Spleen (tissue), 11 donors: ENCODE data around the gene MYL11. TPM values are rescaled to one million over a fixed set of nuclear protein-coding genes. Genes with fewer than 3 reads are reported as not detected.

Experiments
- DNase-seq: peaks from one replicate; pipeline ENCODE4 v3.0.0-alpha.2; 2020
- H3K27ac ChIP-seq, 8 donors: fragments of 200-600 bp; sonication (generic) in 7 of 8; 1 replicate in 4 of 8; 2 replicates in 4 of 8; pipeline versions ENCODE4 v1.5.0 to v1.8.0; 2016 to 2021; ENCODE audit warnings: inconsistent platforms in 4 of 8, mild to moderate bottlenecking in 4 of 8, moderate library complexity in 1 of 8
- H3K27me3 ChIP-seq, 7 donors: fragments of 200-600 bp; sonication (generic) in 6 of 7; replicated peaks in 1 of 7; 1 replicate in 4 of 7; 2 replicates in 3 of 7; pipeline versions ENCODE4 v1.5.0 to v1.8.0; 2016 to 2021; ENCODE audit warnings: inconsistent platforms in 3 of 7, mild to moderate bottlenecking in 1 of 7
- H3K36me3 ChIP-seq, 6 donors: fragments of 200-600 bp; sonication (generic) in 5 of 6; 1 replicate in 4 of 6; 2 replicates in 2 of 6; pipeline versions ENCODE4 v1.5.0 to v1.8.0; 2016 to 2021; ENCODE audit warnings: inconsistent platforms in 2 of 6
- H3K4me1 ChIP-seq, 6 donors: fragments of 200-600 bp; sonication (generic) in 5 of 6; 1 replicate in 3 of 6; 2 replicates in 3 of 6; pipeline versions ENCODE4 v1.5.0 to v1.8.0; 2016 to 2021; ENCODE audit warnings: inconsistent platforms in 3 of 6
- H3K4me3 ChIP-seq, 8 donors: fragments of 200-600 bp; sonication (generic) in 7 of 8; 1 replicate in 4 of 8; 2 replicates in 4 of 8; pipeline versions ENCODE4 v1.5.0 to v1.8.0; 2016 to 2021; ENCODE audit warnings: inconsistent platforms in 4 of 8, mild to moderate bottlenecking in 4 of 8, moderate library complexity in 2 of 8
- H3K9me3 ChIP-seq, 8 donors: fragments of 200-600 bp; sonication (generic) in 7 of 8; 1 replicate in 4 of 8; 2 replicates in 4 of 8; pipeline versions ENCODE4 v1.5.0 to v1.8.0; 2016 to 2021; ENCODE audit warnings: inconsistent platforms in 4 of 8
- CTCF ChIP-seq, 11 experiments: fragments of 200-600 bp in 7 of 11; fragments of 450-650 bp in 4 of 11; sonication (generic) in 4 of 11; IDR thresholded peaks in 8 of 11; conservative IDR thresholded peaks in 3 of 11; 1 replicate in 7 of 11; 2 replicates in 4 of 11; pipeline versions ENCODE4 v1.4.0 to v1.8.0; 2016 to 2021; ENCODE audit warnings: antibody characterized with exemption in 11 of 11, inconsistent platforms in 4 of 11, mild to moderate bottlenecking in 1 of 11
- POLR2A ChIP-seq, 3 donors: fragments of 450-650 bp; IDR thresholded peaks; one replicate each; pipeline ENCODE4 v1.5.1; 2017; ENCODE audit warnings: antibody characterized with exemption in 3 of 3, mild to moderate bottlenecking in 1 of 3
- POLR2AphosphoS5 ChIP-seq, 3 donors: sonication (generic); formaldehyde crosslinking; IDR thresholded peaks; one replicate each; pipeline ENCODE4 v1.5.1; 2017; ENCODE audit warnings: antibody characterized with exemption in 3 of 3
- WGBS, 5 donors: extraction: QIAGEN DNeasy Blood & Tissue Kit in 3 of 5; methylation state at CpG; one replicate each; pipeline versions ENCODE4 v1.1.5 to v1.1.7; 2013 to 2018; 5-methylcytosine and 5-hydroxymethylcytosine counted together
- intact Hi-C: fragments of 100-400 bp; cut with DNase I; formaldehyde crosslinking; loops from one replicate; pipeline ENCODE4 v1.15.0; 2023; ENCODE audit warnings: low total_unique reads
- polyA plus RNA-seq, 3 donors: library from polyadenylated mRNA; stranded (reverse); fragments of 200-250 nt; gene quantifications; one replicate each; pipeline ENCODE4 v1.2.1, GENCODE V29; 2013
- total RNA-seq, 7 donors: library from RNA; depleted of rRNA in 3 of 7; stranded (reverse); fragments of >200 nt in 3 of 7; fragmentation: NEBNext Ultra II Directional in 4 of 7; extraction: Animal tissue kit (Norgen Biotek cat#: 25700) in 4 of 7; gene quantifications; one replicate each; pipeline versions ENCODE4 v1.1.0 to v1.2.1, GENCODE V29; 2016 to 2021
- donor health status: healthy with polysubstance abuse.
- donor health status: DM: no; HTN: no; CAD: no; lungs with moderate emphysema.
- donor health status: DM: no; HTN: no; CAD: no.
- donor health status: Bipolar disorder and iron deficiency.
- donor health status: healthy.
- donor health status: DM: no; HTN: no; CAD: no.
- donor health status: DM: yes; HTN: yes; CAD: no.

The MYL11 gene
- total and polyA plus RNA-seq, 10 donors: 1.4 to 4.3 (median 2.8) TPM; not detected in 6

GRCh38 chr16:30365200-30365599 is 9.4 kb upstream of the MYL11 start:
- H3K4me3 ChIP-seq: no peak overlapping the region
- peaks cover 0 to 73% (median 40%) of the 10 kb centered on the region in 6 donors for H3K36me3 ChIP-seq
- TF ChIP-seq CTCF (IDR thresholded peaks at IDR 0.05 in 8 of 11, conservative IDR thresholded peaks at IDR 0.05 in 3 of 11) (no peak), POLR2A (IDR thresholded peaks at IDR 0.05) (no peak), POLR2AphosphoS5 (IDR thresholded peaks at IDR 0.05) (no peak)
- 80 to 94% (median 88%) methylated on average over 9 to 10 of the region's 10 CpGs for WGBS, 5 donors
- intact Hi-C loops: no loop called here
- H3K4me1 ChIP-seq: peaks cover 20 to 52% (median 36%) of the 10 kb centered on the region in 6 donors
- DNase-seq: peak; percentile 65
- H3K9me3 ChIP-seq: no peaks in the 10 kb centered on the region
- H3K27ac ChIP-seq: no peak overlapping the region
- no peaks in the 10 kb centered on the region for H3K27me3 ChIP-seq

GRCh38 chr16:30366511-30366910 is 8.1 kb upstream of the MYL11 start:
- Histone ChIP-seq H3K9me3 (no peaks in the 10 kb centered on the region), H3K4me1 (peaks cover 20 to 57% (median 40%) of the 10 kb centered on the region in 6 donors), H3K36me3 (peaks cover 0 to 60% (median 31%) of the 10 kb centered on the region in 6 donors), H3K27ac (no peak overlapping the region), H3K4me3 (no peak overlapping the region), H3K27me3 (no peaks in the 10 kb centered on the region)
- 80 to 92% (median 85%) methylated on average over 4 of the region's 4 CpGs for WGBS, 5 donors
- TF ChIP-seq POLR2AphosphoS5 (IDR thresholded peaks at IDR 0.05): no peak
- no peak for TF ChIP-seq CTCF (IDR thresholded peaks at IDR 0.05 in 8 of 11, conservative IDR thresholded peaks at IDR 0.05 in 3 of 11)
- no peak for TF ChIP-seq POLR2A (IDR thresholded peaks at IDR 0.05)
- intact Hi-C loops: no loop called here
- no peak for DNase-seq

GRCh38 chr16:30367349-30368009 is 7.1 kb upstream of the MYL11 start:
- TF ChIP-seq POLR2A (IDR thresholded peaks at IDR 0.05) (no peak), CTCF (IDR thresholded peaks at IDR 0.05 in 8 of 11, conservative IDR thresholded peaks at IDR 0.05 in 3 of 11) (no peak), POLR2AphosphoS5 (IDR thresholded peaks at IDR 0.05) (no peak)
- Histone ChIP-seq H3K4me3 (peak overlapping the region in 7 of 8 donors; percentile 64 to 97 (median 83)), H3K27me3 (no peaks in the 10 kb centered on the region), H3K4me1 (peaks cover 20 to 63% (median 44%) of the 10 kb centered on the region in 6 donors), H3K27ac (peak overlapping the region in 6 of 8 donors; percentile 28 to 96 (median 90)), H3K9me3 (no peaks in the 10 kb centered on the region), H3K36me3 (peaks cover 0 to 50% (median 27%) of the 10 kb centered on the region in 6 donors)
- intact Hi-C loops: no loop called here
- WGBS, 5 donors: 70 to 87% (median 78%) methylated on average over 10 of the region's 10 CpGs
- DNase-seq: no peak

- Histone ChIP-seq H3K4me1 (peaks cover 20 to 63% (median 44%) of the 10 kb centered on the region in 6 donors), H3K36me3 (peaks cover 0 to 42% (median 21%) of the 10 kb centered on the region in 6 donors), H3K27ac (peak overlapping the region in 7 of 8 donors; percentile 63 to 96 (median 87)), H3K4me3 (peak overlapping the region; percentile 63 to 97 (median 80)), H3K27me3 (no peaks in the 10 kb centered on the region), H3K9me3 (no peaks in the 10 kb centered on the region)
- TF ChIP-seq POLR2AphosphoS5 (IDR thresholded peaks at IDR 0.05): peak in 1 of 3 donors; percentile 7
- no peak for TF ChIP-seq CTCF (IDR thresholded peaks at IDR 0.05 in 8 of 11, conservative IDR thresholded peaks at IDR 0.05 in 3 of 11)
- intact Hi-C loops: no loop called here
- 7 to 12% (median 10%) methylated on average over 8 of the region's 8 CpGs for WGBS, 5 donors
- DNase-seq: no peak
Observed at GRCh38 chr16:30368122-30368791, 6.3 kb upstream of the MYL11 start.
